HG03520 (cell line): ENCODE measurements around the gene C14orf180.

ENCODE experiments used
- ATAC-seq: cut with Tn5 transposase; IDR thresholded peaks from one replicate; pipeline ENCODE4 v1.9.1; 2021; ENCODE audit warnings: mild to moderate bottlenecking, moderate library complexity; ENCODE audit not compliant: unreplicated experiment

C14orf180 gene

DNA sequence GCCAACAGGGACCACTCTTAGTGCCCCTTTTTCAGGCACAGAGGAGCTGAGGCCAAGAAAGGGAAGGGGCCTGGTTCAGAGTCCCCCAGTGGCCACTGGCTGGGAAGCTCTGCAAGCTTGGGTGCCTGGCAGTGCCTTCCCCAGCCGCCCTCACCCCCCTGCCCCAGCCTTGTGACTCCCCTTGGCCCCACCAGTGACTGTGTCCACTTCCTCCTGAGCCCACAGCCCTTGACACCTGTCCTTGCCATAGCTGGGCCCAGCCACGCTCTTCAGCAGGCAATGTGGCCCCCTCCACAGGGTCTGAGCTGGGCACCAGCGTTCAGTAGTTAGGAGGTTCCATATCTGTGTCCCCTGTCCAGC is 19.0 kb upstream of the C14orf180 start:
- no peak for ATAC-seq

DNA sequence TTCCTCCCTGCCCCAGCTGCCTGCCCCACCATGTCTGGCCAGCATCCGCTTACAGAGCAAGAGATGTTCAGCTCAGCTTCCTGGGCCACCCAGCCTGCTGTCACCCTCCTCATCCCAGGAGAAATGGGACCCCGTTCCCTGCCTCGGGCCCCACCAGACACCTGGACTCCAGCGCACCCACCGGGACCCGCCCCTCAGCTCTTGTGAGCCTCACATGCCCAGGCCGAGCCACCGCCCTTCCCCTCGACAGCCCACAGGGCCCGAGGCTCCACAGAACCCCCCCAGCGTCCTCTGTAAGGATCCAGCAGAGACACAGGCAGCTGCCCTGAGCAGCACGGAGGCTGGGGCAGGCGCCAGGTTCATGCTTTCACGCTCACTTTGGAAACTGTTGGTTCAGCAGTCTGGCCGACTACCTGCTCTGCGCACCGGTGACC is 18.4 kb upstream of the C14orf180 start:
- no peak for ATAC-seq

DNA sequence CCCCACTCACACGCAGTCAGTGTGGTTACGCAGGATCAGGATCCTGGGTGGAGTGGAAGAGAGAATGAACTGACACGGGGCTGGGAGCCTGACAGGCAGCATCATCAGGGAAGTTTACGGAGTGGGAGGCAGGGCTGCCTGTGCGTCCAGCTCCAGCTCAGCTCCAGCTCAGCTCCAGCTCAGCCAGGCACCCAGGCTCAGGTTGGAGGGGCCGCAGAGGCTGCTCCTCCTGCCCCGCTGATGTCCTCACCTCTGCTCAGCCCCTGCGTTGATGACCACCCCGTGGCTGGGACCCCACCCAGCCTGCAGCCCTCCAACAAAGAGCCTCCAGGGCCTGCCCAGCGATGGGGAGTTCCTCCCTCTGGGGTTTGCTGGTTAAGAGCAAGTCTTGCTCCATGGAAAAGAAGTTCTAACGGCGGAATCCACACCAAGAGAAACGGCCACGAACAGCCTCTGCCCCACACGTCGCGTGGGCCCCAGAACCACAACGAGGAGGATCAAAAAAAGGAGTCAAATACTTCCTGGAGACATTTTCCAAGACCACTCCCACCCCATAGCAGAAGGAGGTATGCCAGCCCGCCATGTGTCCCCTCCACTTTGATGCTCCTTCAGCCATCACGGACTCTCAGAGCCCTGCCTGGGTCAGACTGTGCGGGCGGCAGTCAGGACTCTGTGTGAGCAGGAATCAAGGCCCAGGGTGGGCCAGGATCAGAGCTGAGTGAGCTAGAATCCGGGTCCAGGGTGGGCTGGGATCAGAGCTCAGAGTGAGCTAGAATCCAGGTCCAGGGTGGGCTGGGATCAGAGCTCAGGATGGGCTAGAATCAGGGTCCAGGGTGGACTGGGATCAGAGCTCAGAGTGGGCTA is 17.7 kb upstream of the C14orf180 start:
- no peak for ATAC-seq

- no peak for ATAC-seq
Measured at GRCh38 chr14:104562606-104563005, 17.0 kb upstream of the C14orf180 start.

- ATAC-seq: no peak
Measured at GRCh38 chr14:104563191-104563741, 16.3 kb upstream of the C14orf180 start.

DNA sequence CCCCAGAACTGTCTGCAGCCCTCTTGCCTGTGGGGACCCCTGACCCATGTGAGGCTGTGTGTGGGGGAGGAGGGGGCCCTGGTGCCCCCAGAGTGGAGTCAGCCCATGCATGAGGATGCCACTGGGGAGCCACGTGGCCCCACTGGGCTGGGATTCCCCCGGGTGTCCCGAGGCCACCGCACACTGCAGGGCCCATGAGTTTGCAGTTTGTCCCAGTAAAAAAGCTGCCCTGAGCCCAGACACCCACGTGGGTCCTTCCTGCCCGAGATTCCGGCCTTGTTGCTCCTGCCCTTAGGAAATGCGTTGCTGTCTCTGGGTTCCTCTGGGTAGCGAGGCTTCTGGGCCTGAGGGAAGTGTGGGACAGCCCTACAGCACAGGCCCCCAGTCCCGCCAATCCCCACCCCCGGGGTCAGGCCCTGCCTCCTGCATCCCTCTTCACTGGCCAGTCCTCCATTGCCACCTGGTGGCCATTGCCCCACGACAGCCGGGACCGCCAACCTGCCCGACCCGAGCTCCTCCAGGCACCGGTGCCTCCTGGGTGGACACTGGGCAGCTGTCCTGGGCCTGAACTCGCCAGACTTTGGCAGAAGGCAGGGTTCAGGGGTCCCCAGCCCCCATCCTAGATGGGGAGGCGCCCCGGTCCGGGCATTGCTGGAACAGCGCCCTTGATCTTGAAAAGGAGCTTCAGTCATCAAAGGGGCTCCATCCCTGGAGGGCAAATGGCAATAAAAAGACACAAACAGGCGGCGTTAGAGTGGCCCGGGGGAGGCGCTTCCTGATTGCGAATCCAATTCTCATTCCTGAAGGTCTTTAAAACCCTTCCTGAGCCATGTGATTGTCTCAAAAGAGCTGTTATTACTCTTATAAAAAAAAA is 15.6 kb upstream of the C14orf180 start:
- no peak for ATAC-seq

- ATAC-seq: no peak
Measured at GRCh38 chr14:104564744-104565679, 14.6 kb upstream of the C14orf180 start.

DNA sequence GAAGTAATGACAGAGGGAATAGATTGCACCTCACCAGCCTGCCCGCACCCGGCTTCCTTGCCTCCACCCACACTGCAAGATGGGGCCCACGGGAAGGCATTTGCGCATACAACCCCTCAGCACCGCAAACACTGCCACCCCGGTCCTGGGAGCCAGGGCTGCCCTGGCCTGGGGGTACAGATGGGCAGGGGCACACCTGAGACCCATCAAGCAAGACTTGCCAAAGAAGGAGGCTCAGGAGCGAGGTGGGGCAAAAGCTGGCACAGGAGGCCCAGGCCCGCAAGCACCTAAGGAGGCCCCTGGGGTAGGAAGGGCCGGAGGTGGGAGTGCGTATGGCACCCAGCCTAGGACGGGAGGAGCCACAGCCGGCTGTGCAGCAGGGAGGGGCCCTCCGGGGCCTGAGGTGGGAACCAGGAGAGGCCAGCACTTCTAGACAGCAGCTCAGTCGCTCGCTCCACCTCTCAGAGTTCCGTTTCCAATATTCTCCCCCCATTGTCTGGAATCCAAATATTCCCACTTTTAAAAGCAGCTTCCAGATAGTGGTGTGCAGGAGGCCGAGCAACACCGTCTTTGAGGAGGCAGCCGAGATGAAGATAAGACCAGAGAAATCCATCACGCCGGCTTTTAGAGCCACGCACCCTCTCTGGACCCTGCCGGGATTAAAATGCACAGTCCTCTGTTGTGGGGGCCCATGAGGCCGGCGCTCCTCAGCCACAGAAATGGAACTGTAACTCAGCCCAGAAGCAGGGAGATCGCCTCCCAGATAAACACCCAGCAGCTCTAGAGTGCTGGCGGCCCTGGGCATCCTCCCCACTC is 12.2 kb upstream of the C14orf180 start:
- no peak for ATAC-seq

DNA sequence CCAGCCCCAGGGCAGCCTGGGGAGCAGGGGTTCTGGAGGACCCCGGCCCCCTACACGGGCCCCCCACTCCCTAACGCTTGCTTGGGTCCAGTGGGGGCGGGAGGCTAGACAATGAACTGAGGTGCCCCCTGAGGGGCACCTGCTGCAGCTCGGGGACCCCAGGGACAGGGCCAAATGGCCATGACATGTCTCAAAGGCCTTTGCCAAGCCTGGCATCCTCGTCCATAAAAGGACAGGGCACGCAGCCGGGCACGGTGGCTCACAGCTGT is 11.7 kb upstream of the C14orf180 start:
- no peak for ATAC-seq

- ATAC-seq: no peak
Measured at GRCh38 chr14:104568620-104569019, 10.9 kb upstream of the C14orf180 start.

DNA sequence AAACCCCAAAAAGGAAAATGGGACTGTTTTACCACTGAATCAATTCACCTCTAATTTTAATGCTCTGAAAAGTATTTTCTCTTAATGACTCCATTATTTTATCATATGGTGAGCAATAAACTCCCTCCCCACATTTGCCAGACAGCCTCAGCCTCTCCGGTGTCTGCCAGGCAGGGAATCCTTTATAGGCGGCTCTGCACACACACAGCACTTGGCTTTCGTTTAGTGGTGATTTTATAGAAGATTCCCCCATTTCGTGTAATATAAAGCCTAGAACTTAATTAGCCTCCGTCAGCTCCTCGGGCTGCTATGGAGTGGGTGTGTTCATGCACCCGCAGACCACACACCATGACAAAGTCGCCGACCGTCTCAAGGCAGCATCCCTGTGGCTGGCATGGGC is 10.1 kb upstream of the C14orf180 start:
- ATAC-seq: no peak

DNA sequence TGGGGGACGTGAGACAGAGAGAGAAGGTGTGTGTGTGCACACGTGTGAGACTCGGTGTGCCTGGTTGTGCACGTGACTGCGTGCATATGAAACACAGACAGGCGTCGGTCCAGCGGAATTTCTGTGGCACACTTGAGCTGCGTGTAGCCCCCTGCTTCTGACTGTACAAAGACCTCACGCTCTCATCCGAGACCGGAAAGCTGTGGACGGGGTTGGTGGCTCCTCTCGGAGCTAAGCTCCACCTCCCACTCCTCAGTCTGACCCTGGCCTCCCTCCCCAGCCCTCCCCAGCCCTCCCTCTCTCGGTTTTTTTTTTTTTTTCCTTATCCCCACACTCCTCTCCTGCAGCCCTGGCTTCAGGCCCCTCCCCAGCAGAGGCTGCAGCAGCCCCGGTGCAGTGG is 8.3 kb upstream of the C14orf180 start:
- no peak for ATAC-seq

DNA sequence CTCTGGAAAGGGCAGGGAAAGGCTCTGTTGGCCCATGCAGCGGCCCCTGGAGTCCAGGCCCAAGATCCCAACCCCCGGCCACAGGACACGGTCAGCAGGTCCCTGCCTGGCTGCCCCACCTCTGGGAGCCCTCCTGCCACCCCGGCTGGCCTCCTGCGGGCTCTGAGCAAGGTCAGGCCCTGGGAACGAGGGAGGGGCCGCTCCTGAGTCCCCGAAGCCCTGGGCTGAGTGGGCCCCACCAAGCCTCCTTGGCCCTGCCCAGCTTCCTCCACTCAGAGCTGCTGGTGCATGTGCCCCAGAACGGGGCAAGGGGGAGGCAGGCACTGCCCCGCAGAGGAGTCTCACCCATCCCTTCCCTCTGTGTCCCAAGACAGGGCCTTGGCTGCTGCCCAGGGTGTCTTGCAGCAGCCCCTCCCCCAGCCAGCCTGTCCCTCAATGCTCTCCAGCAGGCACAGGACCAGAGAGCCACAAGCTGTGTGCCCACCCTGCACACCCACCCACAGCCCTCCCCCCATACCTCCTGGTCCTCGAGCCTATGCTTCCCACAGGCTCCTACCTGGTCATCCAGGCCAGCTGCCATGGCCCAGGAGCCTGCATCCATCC is 7.4 kb upstream of the C14orf180 start:
- no peak for ATAC-seq

DNA sequence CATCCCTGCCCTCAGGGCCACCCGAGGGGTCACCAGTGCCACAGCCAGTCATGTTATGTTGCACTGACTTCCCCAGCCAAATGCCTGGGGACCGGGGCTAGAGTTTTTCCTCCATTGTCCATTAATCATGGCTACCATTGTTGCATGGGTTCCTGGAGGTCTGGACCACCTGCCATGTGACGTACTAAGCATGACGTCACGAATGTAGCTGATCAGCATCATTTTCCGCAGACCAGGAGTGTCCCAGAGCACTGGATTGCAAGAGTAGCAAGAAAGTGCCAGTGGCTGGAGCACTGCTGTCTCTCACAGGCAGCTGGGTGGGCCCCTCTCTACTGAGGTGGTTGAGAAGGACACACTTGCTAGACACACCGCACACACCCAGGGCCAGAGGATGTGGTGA is 6.9 kb upstream of the C14orf180 start:
- ATAC-seq: no peak

- ATAC-seq: no peak
Measured at GRCh38 chr14:104573930-104574329, 5.6 kb upstream of the C14orf180 start.

GRCh38 chr14:104574536-104574935 is 5.0 kb upstream of the C14orf180 start:
- ATAC-seq: no peak

- ATAC-seq: no peak
Measured at GRCh38 chr14:104574978-104575583, 4.5 kb upstream of the C14orf180 start.

- no peak for ATAC-seq
Measured at GRCh38 chr14:104576232-104576969, 3.2 kb upstream of the C14orf180 start.

DNA sequence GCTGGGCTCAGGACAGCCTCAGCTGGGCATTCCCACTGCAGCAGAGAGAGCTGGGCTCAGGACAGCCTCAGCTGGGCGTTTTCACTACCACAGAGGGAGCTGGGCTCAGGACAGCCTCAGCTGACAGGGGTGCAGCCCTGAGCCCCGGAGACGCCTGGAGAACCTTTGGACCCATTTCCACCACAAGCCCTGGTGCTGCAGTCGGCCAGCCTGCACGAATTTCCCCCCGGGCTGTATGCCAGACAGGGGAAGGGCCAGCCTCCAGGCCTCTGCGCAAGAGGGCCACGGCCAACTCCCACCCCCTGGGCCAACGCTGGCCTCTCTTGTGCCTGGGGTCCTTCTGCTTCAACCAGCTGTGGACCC is 2.6 kb upstream of the C14orf180 start:
- no peak for ATAC-seq
